ENCODE results near the gene TNK2. TPM values are rescaled to one million over a fixed set of nuclear protein-coding genes. Genes with fewer than 3 reads are reported as not detected.

Gene TNK2
- total RNA-seq, 1 experiment from 2014 or later, result 55.1 TPM

DNA sequence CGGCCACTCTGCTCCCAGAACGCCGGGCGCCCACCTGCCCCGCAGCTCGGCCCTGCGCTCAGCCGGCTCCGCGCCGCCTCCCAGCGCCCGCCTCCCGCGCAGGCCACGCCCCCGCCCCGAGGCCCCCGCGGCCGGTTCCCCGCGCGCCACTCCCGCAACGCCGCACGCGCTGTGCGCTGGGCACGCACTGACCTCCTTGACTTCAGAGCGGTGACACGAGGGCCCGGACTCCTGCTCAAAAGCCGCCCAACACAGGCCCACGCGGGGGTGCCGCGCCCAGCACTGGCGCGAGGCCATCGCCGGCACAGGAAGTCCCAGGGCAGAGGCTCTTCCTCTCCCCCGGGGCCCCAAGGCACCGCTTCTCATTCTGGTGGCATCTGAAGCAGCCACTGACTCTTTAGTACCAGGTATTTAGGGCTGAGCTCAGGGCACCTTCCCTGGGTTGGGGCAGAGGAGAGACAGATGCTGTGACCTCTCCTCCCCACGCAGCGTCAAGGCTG is 12.4 kb downstream of the TNK2 start:
- H3K4me1 ChIP-seq (ENCODE audit: control insufficient read depth in 1 of 2, insufficient read depth in 2 of 2, low read length in 2 of 2), result peaks cover 19 to 41% of the 10 kb centered on the region in 2 experiments
- H3K4me2 ChIP-seq (ENCODE audit: low read length), result peak overlapping the region; percentile 84
- H3K36me3 ChIP-seq (ENCODE audit: control insufficient read depth in 1 of 2, insufficient read depth in 2 of 2, low read length in 2 of 2), result no peaks in the 10 kb centered on the region
- H4K20me1 ChIP-seq (ENCODE audit: insufficient read depth), result no peaks in the 10 kb centered on the region
- H3K4me3 ChIP-seq (replicated peaks in 1 of 2; ENCODE audit: low read depth in 1 of 2, low read length in 2 of 2), result peak overlapping the region; percentile 76 to 90
- peak overlapping the region; percentile 84 for H3K27ac ChIP-seq (ENCODE audit: low read depth, low read length)
- no peaks in the 10 kb centered on the region for H3K27me3 ChIP-seq (ENCODE audit: insufficient read depth, low read length)
- no TSS peak for BruUV-seq (replicated peaks)
- CTCF ChIA-PET, result interaction anchor here (0.9 to 4.8 kb wide), 4 partner anchors 19 to 46 kb away, joined by 3 to 41 read pairs (median 22); no protein-coding TSS in a partner anchor
- POLR2A ChIA-PET, result interaction anchor here (1.0 to 1.6 kb wide), 3 partner anchors 12 to 90 kb away, joined by 3 to 4 read pairs (median 4); partner anchors contain the start of gene TNK2
- no peaks in the 10 kb centered on the region for H3K9me2 ChIP-seq (ENCODE audit: insufficient read depth)
- peaks cover 1% of the 10 kb centered on the region; the same call in 1 of the 2 replicates for H3K79me2 ChIP-seq (ENCODE audit: insufficient read depth, low read length)
- no peak for TF ChIP-seq ATF3 (IDR thresholded peaks at IDR 0.05)
- no peak for TF ChIP-seq POLR2A (IDR thresholded peaks at IDR 0.05; ENCODE audit: borderline replicate concordance, extremely low read depth, insufficient read depth, insufficient read length)
- no peak overlapping the region for H2AFZ ChIP-seq (ENCODE audit: low read depth, low read length, poor library complexity, severe bottlenecking)
- peak; percentile 57 for ATAC-seq
- intact Hi-C loops (cut with micrococcal nuclease), result loop anchor here (1.0 kb wide), 1 partner anchor 19 kb away; no protein-coding TSS in a partner anchor
- RAD21 ChIA-PET (ENCODE audit: low non-redundant PET in 1 of 2, low total read pairs in 2 of 2, uncharacterized antibody in 2 of 2, unreplicated experiment in 2 of 2), result no interaction called here
- no peak for DNase-seq (ENCODE audit: low read depth, low spot score)
- no peaks in the 10 kb centered on the region for H3K9me3 ChIP-seq (ENCODE audit: control insufficient read depth in 1 of 2, insufficient read depth in 1 of 2, low read depth in 1 of 2, low read length in 2 of 2)
- H3K9ac ChIP-seq (ENCODE audit: low read length), result peak overlapping the region; percentile 81

- peak overlapping the region; percentile 84 for H3K27ac ChIP-seq (ENCODE audit: low read depth, low read length)
- H3K79me2 ChIP-seq (ENCODE audit: insufficient read depth, low read length), result no peaks in the 10 kb centered on the region; the same call in 1 of the 2 replicates
- POLR2A ChIA-PET, result interaction anchor here (1.0 to 1.6 kb wide), 3 partner anchors 16 to 90 kb away, joined by 3 to 7 read pairs (median 4); no protein-coding TSS in a partner anchor
- no peaks in the 10 kb centered on the region for H3K27me3 ChIP-seq (ENCODE audit: insufficient read depth, low read length)
- CTCF ChIA-PET, result interaction anchor here (0.9 to 4.8 kb wide), 16 partner anchors 8 to 67 kb away, joined by 3 to 53 read pairs (median 6); partner anchors contain the start of gene TNK2
- DNase-seq (ENCODE audit: low read depth, low spot score), result peak; percentile 37
- no peaks in the 10 kb centered on the region for H3K36me3 ChIP-seq (ENCODE audit: control insufficient read depth in 1 of 2, insufficient read depth in 2 of 2, low read length in 2 of 2)
- TF ChIP-seq ZFX (IDR thresholded peaks at IDR 0.05), result peak; percentile 56; the same call in 1 of the 2 replicates
- TF ChIP-seq ZNF274 (IDR thresholded peaks at IDR 0.05; ENCODE audit: low read depth, low read length), result no peak
- TF ChIP-seq POLR2AphosphoS5 (IDR thresholded peaks at IDR 0.05; ENCODE audit: low read depth, low read length), result peak; percentile 25; the same call in 1 of the 2 replicates
- TF ChIP-seq EZH2phosphoT487 (IDR thresholded peaks at IDR 0.05; ENCODE audit: borderline replicate concordance), result no peak
- peak in 1 of 3 experiments; percentile 37; a peak in 1 of 6 replicates for TF ChIP-seq CTCF (IDR thresholded peaks at IDR 0.05 in 2 of 3, conservative IDR thresholded peaks at IDR 0.05 in 1 of 3; ENCODE audit: borderline replicate concordance in 1 of 3, insufficient read depth in 1 of 3, low read depth in 2 of 3, low read length in 2 of 3)
- intact Hi-C loops (cut with micrococcal nuclease), result no loop called here
- H4K20me1 ChIP-seq (ENCODE audit: insufficient read depth), result no peaks in the 10 kb centered on the region
- H3K4me2 ChIP-seq (ENCODE audit: low read length), result peak overlapping the region; percentile 84
- no peaks in the 10 kb centered on the region for H3K9me3 ChIP-seq (ENCODE audit: control insufficient read depth in 1 of 2, insufficient read depth in 1 of 2, low read depth in 1 of 2, low read length in 2 of 2)
- peak overlapping the region; percentile 76 to 90 for H3K4me3 ChIP-seq (replicated peaks in 1 of 2; ENCODE audit: low read depth in 1 of 2, low read length in 2 of 2)
- H3K4me1 ChIP-seq (ENCODE audit: control insufficient read depth in 1 of 2, insufficient read depth in 2 of 2, low read length in 2 of 2), result peaks cover 19 to 41% of the 10 kb centered on the region in 2 experiments
- ATAC-seq, result peak; percentile 74
- no peak overlapping the region for H2AFZ ChIP-seq (ENCODE audit: low read depth, low read length, poor library complexity, severe bottlenecking)
- H3K9ac ChIP-seq (ENCODE audit: low read length), result peak overlapping the region; percentile 81
- RAD21 ChIA-PET (ENCODE audit: low non-redundant PET in 1 of 2, low total read pairs in 2 of 2, uncharacterized antibody in 2 of 2, unreplicated experiment in 2 of 2), result interaction anchor here (1.0 to 1.3 kb wide), 6 partner anchors 13 to 36 kb away, joined by 3 to 8 read pairs (median 5); partner anchors contain the start of gene TNK2 (in 1 of the 2)
- H3K9me2 ChIP-seq (ENCODE audit: insufficient read depth), result no peaks in the 10 kb centered on the region
- no TSS peak for BruUV-seq (replicated peaks)
Measured at GRCh38 chr3:195895078-195895860, 13.1 kb downstream of the TNK2 start.

Measured in HCT116 (cell line).